Cardiac septum (tissue), 1 donor: ENCODE data around the gene COASY. TPM values are rescaled to one million over a fixed set of nuclear protein-coding genes. Genes with fewer than 3 reads are reported as not detected.

Source experiments
- DNase-seq: peaks from one replicate; pipeline ENCODE4 v3.0.0-alpha.2; 2020; ENCODE audit warnings: low spot score
- intact Hi-C: fragments of 100-400 bp; cut with DNase I; formaldehyde crosslinking; loops from one replicate; pipeline ENCODE4 v1.14.0; 2022
- microRNA-seq: library from miRNA; unstranded; fragments of <30 nt; microRNA quantifications from one replicate; pipeline ENCODE4 v1.2.0, GENCODE V29; 2020
- total RNA-seq: library from RNA; stranded (reverse); fragmentation: NEBNext Ultra II Directional; extraction: Animal tissue kit (Norgen Biotek cat#: 25700); gene quantifications from one replicate; pipeline ENCODE4 v1.2.1, GENCODE V29; 2021
- donor health status: DM: no; HTN: no; CAD: no.

Gene COASY
- total RNA-seq, 1 donor from 2014 or later = 33.4 TPM

DNA sequence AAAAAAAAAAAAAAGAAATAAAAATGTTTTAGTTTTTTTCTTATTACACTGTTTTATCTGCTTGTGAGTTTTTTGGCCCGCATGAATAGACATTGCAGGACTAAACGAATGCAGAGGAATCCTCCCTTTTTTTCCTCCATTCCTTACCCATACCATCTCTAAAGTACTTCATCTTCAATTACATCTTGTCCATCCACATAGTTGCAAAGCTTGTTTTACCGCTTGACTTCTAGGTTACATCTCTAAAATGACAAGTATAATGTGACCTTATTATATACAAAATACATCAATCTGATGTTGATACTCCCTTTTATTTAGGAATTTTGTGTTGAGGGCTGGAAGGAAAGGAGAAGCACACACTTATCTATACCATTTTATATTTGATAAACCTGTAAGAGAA lies 34.4 kb downstream of the COASY start:
- DNase-seq = no peak
- intact Hi-C loops = no loop called here

DNA sequence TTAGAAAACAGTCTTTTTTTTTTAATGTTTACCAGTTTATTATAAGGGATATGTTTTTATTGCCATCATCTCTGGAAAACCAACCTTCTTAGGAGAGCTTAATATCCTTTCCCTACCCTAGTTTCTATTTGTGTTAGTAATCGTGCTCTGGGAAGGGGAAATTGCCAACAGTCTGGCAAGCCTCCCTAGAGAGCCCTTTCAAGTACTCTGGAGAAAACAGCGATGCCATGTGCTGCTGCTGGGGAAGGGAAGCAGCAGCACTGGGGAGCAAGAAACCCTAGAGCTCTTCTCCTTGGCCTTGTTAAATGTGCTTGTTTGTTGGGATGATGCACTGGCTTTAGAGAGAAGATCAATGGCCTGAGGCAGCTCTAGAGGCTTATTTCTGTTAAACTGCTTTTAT lies 37.0 kb downstream of the COASY start:
- intact Hi-C loops = no loop called here
- DNase-seq = no peak

DNA sequence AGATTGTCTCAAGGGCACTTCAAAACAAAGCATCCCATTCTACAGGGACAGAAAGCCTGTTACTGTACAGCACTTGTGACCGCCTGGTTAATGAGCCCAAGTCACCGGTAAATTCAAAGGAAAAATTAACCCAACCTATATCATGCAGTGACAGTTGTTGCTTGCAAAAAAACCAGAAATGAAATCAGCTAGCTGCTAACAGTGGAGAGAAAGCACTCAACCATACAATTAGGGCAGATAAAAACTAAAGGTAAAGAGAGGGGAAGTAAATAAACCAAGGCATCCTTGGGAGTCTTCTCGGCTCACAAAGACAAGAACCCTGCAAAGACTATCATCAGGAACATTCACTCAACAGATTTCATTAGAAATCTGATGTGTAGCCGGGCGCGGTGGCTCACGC lies 41.4 kb downstream of the COASY start:
- intact Hi-C loops = no loop called here
- no peak for DNase-seq

GRCh38 chr17:42607769-42608168 lies 45.8 kb downstream of the COASY start:
- intact Hi-C loops = loop anchor here (2.0 to 5.0 kb wide), 3 partner anchors 31 to 67 kb away; partner anchors contain the start of genes MLX and PSMC3IP
- DNase-seq = no peak

DNA sequence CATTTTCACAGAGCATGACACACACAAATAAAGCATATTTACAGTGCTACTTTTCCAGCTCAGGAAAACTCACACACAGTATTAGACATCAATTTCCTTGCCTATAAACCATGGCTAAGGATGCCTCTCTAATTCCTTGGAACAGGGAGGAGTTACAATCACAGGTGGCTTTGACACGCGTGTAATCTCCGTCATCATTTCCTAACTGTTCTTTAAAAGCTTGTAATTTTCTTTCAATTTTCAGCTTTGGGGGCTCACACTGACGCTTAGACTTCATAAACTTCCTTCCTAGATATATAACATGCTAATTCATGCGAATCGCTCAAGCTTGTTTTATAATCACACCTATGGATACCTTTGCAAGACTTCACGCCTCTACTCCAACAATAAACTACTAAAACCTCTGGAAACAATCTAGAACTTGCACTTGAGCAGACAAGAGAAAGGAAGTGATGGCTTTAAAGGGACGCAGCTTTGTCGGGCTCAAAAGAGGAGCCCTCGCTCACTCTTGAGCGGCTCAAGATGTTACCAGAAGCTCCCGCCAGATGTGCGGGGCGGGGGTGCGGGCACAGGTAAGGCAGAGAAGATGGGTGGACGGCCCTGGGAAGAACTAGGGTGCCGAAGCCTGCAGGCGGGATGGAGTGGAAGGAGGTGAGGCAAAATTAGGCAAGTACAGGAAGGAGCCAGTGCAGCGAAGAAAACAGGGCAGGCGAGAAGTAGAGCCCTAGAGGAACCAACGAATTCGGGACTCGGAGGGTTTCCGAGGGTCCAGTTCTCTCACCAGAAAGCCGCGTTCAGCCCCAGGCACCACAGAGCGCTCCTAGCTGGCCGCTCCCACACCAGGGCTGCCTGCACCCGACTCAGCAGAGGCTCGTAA lies 46.6 kb downstream of the COASY start:
- no peak for DNase-seq
- intact Hi-C loops = loop anchor here (2.0 to 5.0 kb wide), 3 partner anchors 32 to 66 kb away; partner anchors contain the start of genes MLX and PSMC3IP

GRCh38 chr17:42609182-42609813 lies 47.4 kb downstream of the COASY start, which contains the start of the genes RETREG3 and TUBG1:
Gene RETREG3, minus strand, starts transcription at chr17:42609374. Its CDS starts 50 bp downstream, at chr17:42609324.
Gene TUBG1, plus strand, starts transcription at chr17:42609683. Its CDS starts 55 bp downstream, at chr17:42609738.
- peak; percentile 99 for DNase-seq
- intact Hi-C loops = loop anchor here (2.0 to 5.0 kb wide), 3 partner anchors 32 to 66 kb away; partner anchors contain the start of genes MLX and PSMC3IP

- DNase-seq = peak; percentile 79
- intact Hi-C loops = loop anchor here (2.0 to 5.0 kb wide), 3 partner anchors 33 to 65 kb away; partner anchors contain the start of genes MLX and PSMC3IP
Observed at GRCh38 chr17:42609814-42610801, 48.2 kb downstream of the COASY start.

DNA sequence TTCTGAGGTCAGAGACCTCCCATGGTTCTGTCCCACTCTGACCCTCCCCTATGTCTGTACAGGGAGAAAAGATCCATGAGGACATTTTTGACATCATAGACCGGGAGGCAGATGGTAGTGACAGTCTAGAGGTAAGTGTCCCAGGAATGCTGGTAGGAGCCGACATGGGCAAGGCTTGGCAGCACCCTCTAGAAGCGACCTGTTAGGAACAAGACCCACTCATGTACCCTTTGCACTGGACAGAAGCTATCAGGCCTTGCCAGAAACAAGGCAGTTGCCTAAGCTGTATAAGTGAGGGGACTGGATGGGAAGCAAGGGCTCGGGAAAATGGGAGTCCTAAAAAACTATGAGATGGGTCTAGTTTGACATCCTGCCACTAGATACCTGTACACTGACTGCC lies 50.1 kb downstream of the COASY start:
- DNase-seq = no peak
- intact Hi-C loops = no loop called here

DNA sequence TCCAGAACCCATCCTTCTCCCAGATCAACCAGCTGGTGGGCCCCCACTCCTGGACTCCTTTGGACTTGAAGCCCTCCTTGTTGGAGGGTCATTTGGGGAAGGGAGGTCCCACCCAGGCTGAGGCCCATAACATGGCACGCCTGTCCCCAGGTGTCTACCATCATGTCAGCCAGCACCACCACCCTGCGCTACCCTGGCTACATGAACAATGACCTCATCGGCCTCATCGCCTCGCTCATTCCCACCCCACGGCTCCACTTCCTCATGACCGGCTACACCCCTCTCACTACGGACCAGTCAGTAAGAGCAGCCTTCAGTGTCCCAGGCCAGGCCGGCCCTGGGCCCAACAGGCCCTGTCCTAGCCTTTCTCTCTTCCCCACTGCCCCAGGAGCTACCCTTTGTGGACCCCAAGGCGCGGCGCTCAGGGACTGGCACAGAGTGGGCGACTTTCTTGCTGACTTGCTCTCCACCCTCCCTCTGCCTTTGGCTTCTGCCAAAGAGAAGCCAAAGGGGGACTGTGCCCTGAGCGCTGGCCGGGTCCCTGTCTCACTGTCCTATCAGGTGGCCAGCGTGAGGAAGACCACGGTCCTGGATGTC lies 51.8 kb downstream of the COASY start:
- intact Hi-C loops = no loop called here
- no peak for DNase-seq

Small RNA genes within 50 kb of the gene (microRNA-seq; reads per million reads assigned to microRNA genes)
- 2.2 reads per million for gene MIR5010

Other genes starting within 250 kb of the COASY start
- 159 TPM for gene STAT3, start 173.7 kb upstream of the COASY start, total RNA-seq
- 358 TPM for gene CAVIN1, start 138.9 kb upstream of the COASY start, total RNA-seq
- gene ATP6V0A1, start 103.3 kb upstream of the COASY start, total RNA-seq = 40.3 TPM
- gene NAGLU, start 25.9 kb upstream of the COASY start, total RNA-seq = 12.1 TPM
- gene HSD17B1, start 9.2 kb upstream of the COASY start, total RNA-seq = 0.83 TPM
- 43.1 TPM for gene MLX, start 5.0 kb downstream of the COASY start, total RNA-seq
- gene PSMC3IP, start 15.6 kb downstream of the COASY start, total RNA-seq = 1.8 TPM
- gene RETREG3, start 47.2 kb downstream of the COASY start, total RNA-seq = 21.3 TPM
- 45.6 TPM for gene TUBG1, start 47.5 kb downstream of the COASY start, total RNA-seq
- gene TUBG2, start 97.1 kb downstream of the COASY start, total RNA-seq = 21.9 TPM
- 20.2 TPM for gene PLEKHH3, start 114.8 kb downstream of the COASY start, total RNA-seq
- gene CCR10, start 119.7 kb downstream of the COASY start, total RNA-seq = 1.2 TPM
- 7.0 TPM for gene CNTNAP1, start 120.4 kb downstream of the COASY start, total RNA-seq
- 45.4 TPM for gene EZH1, start 182.9 kb downstream of the COASY start, total RNA-seq
- 45.8 TPM for gene RAMP2, start 199.1 kb downstream of the COASY start, total RNA-seq
- gene VPS25, start 211.3 kb downstream of the COASY start, total RNA-seq = 32.3 TPM
- gene WNK4, start 218.5 kb downstream of the COASY start, total RNA-seq = not detected
- gene COA3, start 236.6 kb downstream of the COASY start, total RNA-seq = 61.4 TPM
- not detected for gene CNTD1, start 236.7 kb downstream of the COASY start, total RNA-seq